Left ventricle myocardium superior (tissue), 1 donor: ENCODE data around the gene PTH1R. TPM values are rescaled to one million over a fixed set of nuclear protein-coding genes. Genes with fewer than 3 reads are reported as not detected.

ENCODE experiments used
- ATAC-seq: fragments of 200-7000 bp; cut with Tn5 transposase; one replicate; pipeline ENCODE4 v1.9.1; 2020; ENCODE audit warnings: mild to moderate bottlenecking, moderate library complexity
- DNase-seq: peaks from one replicate; pipeline ENCODE4 v3.0.0-alpha.2; 2020
- intact Hi-C: fragments of 100-400 bp; cut with micrococcal nuclease; formaldehyde crosslinking; loops from one replicate; pipeline ENCODE4 v1.11.0; 2022
- total RNA-seq: library from RNA; stranded (reverse); fragmentation: NEBNext Ultra II Directional; extraction: Animal tissue kit (Norgen Biotek cat#: 25700); gene quantifications from one replicate; pipeline ENCODE4 v1.2.1, GENCODE V29; 2021
- donor health status: DM: no; HTN: yes; CAD: no; lungs with severe emphysema.

PTH1R gene
- total RNA-seq, 1 donor from 2014 or later = 13.0 TPM

- DNase-seq = peak; percentile 70
- peak; percentile 8 for ATAC-seq
- intact Hi-C loops = no loop called here
Observed at GRCh38 chr3:46848271-46849044, 29.1 kb upstream of the PTH1R start.

- DNase-seq = peak; percentile 27
- intact Hi-C loops = no loop called here
- no peak for ATAC-seq
Observed at GRCh38 chr3:46849045-46849631, 28.4 kb upstream of the PTH1R start.

GRCh38 chr3:46849686-46850467 lies 27.6 kb upstream of the PTH1R start:
- intact Hi-C loops = no loop called here
- ATAC-seq (no peak), DNase-seq (peak; percentile 48)

- no peak for ATAC-seq
- DNase-seq = peak; percentile 35
Observed at GRCh38 chr3:46850468-46850779, 27.1 kb upstream of the PTH1R start.

GRCh38 chr3:46851364-46852333 lies 25.9 kb upstream of the PTH1R start:
- intact Hi-C loops = no loop called here
- peak; percentile 0 for ATAC-seq
- DNase-seq = peak; percentile 44

More at GRCh38 chr3:46850468-46850779, 27.1 kb upstream of the PTH1R start:
- intact Hi-C loops = no loop called here

- intact Hi-C loops = no loop called here
- peak; percentile 26 for DNase-seq
- no peak for ATAC-seq
Observed at GRCh38 chr3:46852334-46852720, 25.2 kb upstream of the PTH1R start.

GRCh38 chr3:46852839-46853355 lies 24.6 kb upstream of the PTH1R start:
- ATAC-seq (peak; percentile 0), DNase-seq (peak; percentile 56)
- intact Hi-C loops = no loop called here

- ATAC-seq (peak; percentile 9), DNase-seq (peak; percentile 53)
- intact Hi-C loops = no loop called here
Observed at GRCh38 chr3:46853441-46854415, 23.8 kb upstream of the PTH1R start.

GRCh38 chr3:46854555-46854991 lies 22.9 kb upstream of the PTH1R start:
- ATAC-seq = peak; percentile 10
- intact Hi-C loops = no loop called here

GRCh38 chr3:46856576-46857471 lies 20.7 kb upstream of the PTH1R start:
- no peak for ATAC-seq
- intact Hi-C loops = no loop called here
- peak; percentile 37 for DNase-seq

More at GRCh38 chr3:46854555-46854991, 22.9 kb upstream of the PTH1R start:
- peak; percentile 53 for DNase-seq

- DNase-seq = peak; percentile 23
- no peak for ATAC-seq
- intact Hi-C loops = no loop called here
Observed at GRCh38 chr3:46857485-46858341, 19.8 kb upstream of the PTH1R start.

GRCh38 chr3:46858456-46858855 lies 19.1 kb upstream of the PTH1R start:
- intact Hi-C loops = no loop called here
- ATAC-seq = no peak
- DNase-seq = peak; percentile 23

- DNase-seq (peak; percentile 27), ATAC-seq (no peak)
- intact Hi-C loops = no loop called here
Observed at GRCh38 chr3:46859001-46859710, 18.4 kb upstream of the PTH1R start.

GRCh38 chr3:46860017-46860809 lies 17.3 kb upstream of the PTH1R start:
- intact Hi-C loops = no loop called here
- peak; percentile 73 for DNase-seq
- ATAC-seq = peak; percentile 2
